Adrenal gland (tissue), 12 donors: ENCODE measurements around the gene NFIB. TPM values are rescaled to one million over a fixed set of nuclear protein-coding genes. Genes with fewer than 3 reads are reported as not detected.

Experiments
- DNase-seq, 7 donors: peaks; one replicate each; pipeline ENCODE4 v3.0.0-alpha.2; 2019 to 2020
- H3K27ac ChIP-seq, 5 donors: fragments of 200-600 bp; sonication (generic) in 4 of 5; 1 replicate in 3 of 5; 2 replicates in 2 of 5; pipeline versions ENCODE4 v1.5.1 to v1.8.0; 2016 to 2020; ENCODE audit warnings: mild to moderate bottlenecking in 1 of 5
- H3K27me3 ChIP-seq: fragments of 200-600 bp; 2 replicates; pipeline ENCODE4 v1.8.0; 2021
- H3K36me3 ChIP-seq, 2 donors: fragments of 200-600 bp; replicated peaks in 1 of 2; 1 replicate in 1 of 2; 2 replicates in 1 of 2; pipeline versions ENCODE4 v1.5.1 to v1.8.0; 2018 to 2022
- H3K4me1 ChIP-seq, 2 donors: fragments of 200-600 bp; replicated peaks in 1 of 2; 1 replicate in 1 of 2; 2 replicates in 1 of 2; pipeline versions ENCODE4 v1.5.1 to v1.8.0; 2018 to 2021
- H3K4me3 ChIP-seq, 4 donors: fragments of 200-600 bp; sonication (generic) in 3 of 4; one replicate each; pipeline ENCODE4 v1.5.1; 2016 to 2018
- H3K9me3 ChIP-seq, 3 donors: fragments of 200-600 bp; sonication (generic) in 1 of 3; replicated peaks in 1 of 3; 1 replicate in 2 of 3; 2 replicates in 1 of 3; pipeline versions ENCODE4 v1.5.1 to v1.8.0; 2016 to 2021
- CTCF ChIP-seq, 6 experiments: fragments of 450-650 bp in 4 of 6; fragments of 200-600 bp in 2 of 6; sonication (generic) in 1 of 6; IDR thresholded peaks; 1 replicate in 5 of 6; 2 replicates in 1 of 6; pipeline versions ENCODE4 v1.5.1 to v1.8.0; 2016 to 2021; ENCODE audit warnings: antibody characterized with exemption in 6 of 6, mild to moderate bottlenecking in 2 of 6, moderate library complexity in 1 of 6
- POLR2A ChIP-seq, 2 donors: fragments of 450-650 bp; IDR thresholded peaks; one replicate each; pipeline ENCODE4 v1.6.1; 2017; ENCODE audit warnings: antibody characterized with exemption in 2 of 2, mild to moderate bottlenecking in 2 of 2, moderate library complexity in 1 of 2
- WGBS, 4 donors: extraction: QIAGEN DNeasy Blood & Tissue Kit in 2 of 4; methylation state at CpG; one replicate each; pipeline versions ENCODE4 v1.1.5 to v1.1.7; 2013 to 2017; 5-methylcytosine and 5-hydroxymethylcytosine counted together
- intact Hi-C, 2 donors: fragments of 100-400 bp; cut with DNase I; formaldehyde crosslinking; loops; one replicate each; pipeline versions ENCODE4 v1.14.1 to v1.15.0; 2022 to 2023
- polyA plus RNA-seq, 3 donors: library from polyadenylated mRNA; stranded (reverse); fragments of 200-250 nt in 2 of 3; fragments of 350-450 nt in 1 of 3; fragmentation: Illumina TruSeq in 1 of 3; extraction: RNeasy Lipid Tissue Mini Kit (QIAGEN cat#74804) in 1 of 3; gene quantifications; one replicate each; pipeline ENCODE4 v1.2.3, GENCODE V29; 2013 to 2014
- total RNA-seq, 9 donors: library from RNA; depleted of rRNA in 4 of 9; stranded (reverse); fragments of >200 nt in 4 of 9; fragments of 120-200 nt in 1 of 9; fragmentation: NEBNext Ultra II Directional in 1 of 9; extraction: Animal tissue kit (Norgen Biotek cat#: 25700) in 1 of 9; gene quantifications; one replicate each; pipeline versions ENCODE4 v1.1.0 to v1.2.4, GENCODE V29; 2013 to 2023
- donor health status: healthy with polysubstance abuse.
- donor health status: Bipolar disorder and iron deficiency.
- donor health status: DM: yes; HTN: yes; CAD: no.
- donor health status: DM: no; HTN: no; CAD: no.
- donor health status: DM: no; HTN: no; CAD: no.
- donor health status: DM: yes; HTN: yes; CAD: no.

The NFIB gene
- total and polyA plus RNA-seq, 12 donors, result 10.9 to 84.1 (median 43.0) TPM

GRCh38 chr9:14219850-14220249 lies 94.1 kb downstream of the NFIB start:
- 80 to 90% (median 85%) methylated on average over 4 of the region's 4 CpGs for WGBS, 4 donors
- no peak overlapping the region for H3K27ac ChIP-seq
- intact Hi-C loops, result no loop called here
- no peak overlapping the region for H3K4me3 ChIP-seq
- H3K9me3 ChIP-seq, result no peaks in the 10 kb centered on the region
- H3K27me3 ChIP-seq, result no peaks in the 10 kb centered on the region
- no peaks in the 10 kb centered on the region for H3K36me3 ChIP-seq
- TF ChIP-seq CTCF (IDR thresholded peaks at IDR 0.05) (no peak), POLR2A (IDR thresholded peaks at IDR 0.05) (no peak)
- H3K4me1 ChIP-seq, result peaks cover 22 to 28% of the 10 kb centered on the region in 2 donors
- no peak for DNase-seq

- intact Hi-C loops, result no loop called here
- 82 to 99% (median 95%) methylated on average over 1 of the region's 1 CpG for WGBS, 4 donors
- Histone ChIP-seq H3K27me3 (no peaks in the 10 kb centered on the region), H3K9me3 (no peaks in the 10 kb centered on the region), H3K27ac (no peak overlapping the region), H3K36me3 (no peaks in the 10 kb centered on the region), H3K4me3 (no peak overlapping the region), H3K4me1 (peaks cover 19 to 23% of the 10 kb centered on the region in 2 donors)
- TF ChIP-seq CTCF (IDR thresholded peaks at IDR 0.05), result no peak
- TF ChIP-seq POLR2A (IDR thresholded peaks at IDR 0.05), result no peak
- DNase-seq, result no peak
Observed at GRCh38 chr9:14218253-14218652, 95.7 kb downstream of the NFIB start.

GRCh38 chr9:14216612-14217194 lies 97.2 kb downstream of the NFIB start:
- peaks cover 6 to 24% of the 10 kb centered on the region in 2 donors for H3K4me1 ChIP-seq
- no peak overlapping the region for H3K27ac ChIP-seq
- H3K27me3 ChIP-seq, result no peaks in the 10 kb centered on the region
- 95 to 100% (median 99%) methylated on average over 1 of the region's 1 CpG for WGBS, 4 donors
- intact Hi-C loops, result no loop called here
- no peaks in the 10 kb centered on the region for H3K9me3 ChIP-seq
- DNase-seq, result no peak
- H3K4me3 ChIP-seq, result no peak overlapping the region
- TF ChIP-seq POLR2A (IDR thresholded peaks at IDR 0.05) (no peak), CTCF (IDR thresholded peaks at IDR 0.05) (no peak)
- H3K36me3 ChIP-seq, result no peaks in the 10 kb centered on the region

- DNase-seq, result no peak
- Histone ChIP-seq H3K9me3 (no peaks in the 10 kb centered on the region), H3K27me3 (no peaks in the 10 kb centered on the region), H3K4me3 (no peak overlapping the region), H3K4me1 (peaks cover 0 to 25% of the 10 kb centered on the region in 2 donors), H3K36me3 (no peaks in the 10 kb centered on the region), H3K27ac (no peak overlapping the region)
- intact Hi-C loops, result no loop called here
- 90 to 95% (median 91%) methylated on average over 1 of the region's 1 CpG for WGBS, 4 donors
- TF ChIP-seq CTCF (IDR thresholded peaks at IDR 0.05), result no peak
- TF ChIP-seq POLR2A (IDR thresholded peaks at IDR 0.05), result no peak
Observed at GRCh38 chr9:14215614-14216013, 98.3 kb downstream of the NFIB start.
